ENCODE results near the gene DENND1C. TPM values are rescaled to one million over a fixed set of nuclear protein-coding genes. Genes with fewer than 3 reads are reported as not detected.

The DENND1C gene
- total and polyA plus RNA-seq, 8 donors: 6.7 to 22.1 (median 18.8) TPM

GRCh38 chr19:6450166-6450565 is 31.4 kb downstream of the DENND1C start:
- intact Hi-C loops (cut with DNase I): no loop called here

GRCh38 chr19:6448045-6448444 is 33.5 kb downstream of the DENND1C start:
- no peaks in the 10 kb centered on the region for H3K4me1 ChIP-seq
- H3K36me3 ChIP-seq: peaks cover 0 to 15% of the 10 kb centered on the region in 2 donors
- intact Hi-C loops (cut with DNase I): no loop called here
- no peaks in the 10 kb centered on the region for H3K9me3 ChIP-seq
- no peak overlapping the region for H3K4me3 ChIP-seq
- TF ChIP-seq CTCF (IDR thresholded peaks at IDR 0.05): no peak
- no peaks in the 10 kb centered on the region for H3K27me3 ChIP-seq
- ATAC-seq (no peak), DNase-seq (no peak)
- H3K27ac ChIP-seq: no peak overlapping the region

More at GRCh38 chr19:6450166-6450565, 31.4 kb downstream of the DENND1C start:
- ATAC-seq (no peak), DNase-seq (no peak)
- no peak overlapping the region for H3K27ac ChIP-seq
- H3K4me3 ChIP-seq: no peak overlapping the region
- no peaks in the 10 kb centered on the region for H3K4me1 ChIP-seq
- no peaks in the 10 kb centered on the region for H3K27me3 ChIP-seq
- H3K9me3 ChIP-seq: peaks cover 0 to 17% of the 10 kb centered on the region in 2 donors
- H3K36me3 ChIP-seq: peaks cover 0 to 32% of the 10 kb centered on the region in 2 donors
- no peak for TF ChIP-seq CTCF (IDR thresholded peaks at IDR 0.05)

- ATAC-seq (no peak), DNase-seq (no peak)
- Histone ChIP-seq H3K27me3 (no peaks in the 10 kb centered on the region), H3K36me3 (no peaks in the 10 kb centered on the region), H3K4me3 (no peak overlapping the region), H3K9me3 (no peaks in the 10 kb centered on the region), H3K4me1 (no peaks in the 10 kb centered on the region), H3K27ac (no peak overlapping the region)
- intact Hi-C loops (cut with DNase I): no loop called here
- TF ChIP-seq CTCF (IDR thresholded peaks at IDR 0.05): no peak
Measured at GRCh38 chr19:6446452-6446851, 35.1 kb downstream of the DENND1C start.

GRCh38 chr19:6443986-6444385 is 37.6 kb downstream of the DENND1C start:
- H3K4me3 ChIP-seq: no peak overlapping the region
- no peaks in the 10 kb centered on the region for H3K4me1 ChIP-seq
- no peaks in the 10 kb centered on the region for H3K36me3 ChIP-seq
- intact Hi-C loops (cut with DNase I): no loop called here
- no peak for TF ChIP-seq CTCF (IDR thresholded peaks at IDR 0.05)
- no peak for ATAC-seq
- no peak for DNase-seq
- no peak overlapping the region for H3K27ac ChIP-seq
- H3K9me3 ChIP-seq: no peaks in the 10 kb centered on the region
- no peaks in the 10 kb centered on the region for H3K27me3 ChIP-seq

GRCh38 chr19:6442087-6442688 is 39.4 kb downstream of the DENND1C start:
- Histone ChIP-seq H3K9me3 (no peaks in the 10 kb centered on the region), H3K4me1 (no peaks in the 10 kb centered on the region), H3K36me3 (no peaks in the 10 kb centered on the region), H3K4me3 (no peak overlapping the region), H3K27me3 (no peaks in the 10 kb centered on the region), H3K27ac (no peak overlapping the region)
- intact Hi-C loops (cut with DNase I): no loop called here
- DNase-seq (no peak), ATAC-seq (no peak)
- TF ChIP-seq CTCF (IDR thresholded peaks at IDR 0.05): no peak

All from left lung (tissue), 10 donors.